Kidney (tissue), 14 donors: ENCODE measurements around the gene MREG. TPM values are rescaled to one million over a fixed set of nuclear protein-coding genes. Genes with fewer than 3 reads are reported as not detected.

Experiments used
- DNase-seq, 5 donors: peaks; one replicate each; pipeline ENCODE4 v3.0.0-alpha.2; 2013 to 2020
- FAIRE-seq: peaks from 2 replicates; lab custom pipeline; 2012; peaks lifted over from hg19 to GRCh38; lab: Jason Lieb, UNC
- H3K27ac ChIP-seq, 2 donors: one replicate each; pipeline ENCODE4 v1.7.0; 2013; ENCODE audit warnings: low read depth in 2 of 2, low read length in 2 of 2, inconsistent platforms in 1 of 2
- H3K27me3 ChIP-seq: one replicate; pipeline ENCODE4 v1.7.1; 2013; ENCODE audit warnings: low read length, inconsistent platforms; ENCODE audit not compliant: control insufficient read depth, insufficient read depth
- H3K36me3 ChIP-seq, 3 donors: one replicate each; pipeline versions ENCODE4 v1.7.0 to v1.7.1; 2013; ENCODE audit warnings: low read length in 3 of 3, control low read depth in 1 of 3, inconsistent platforms in 1 of 3; ENCODE audit not compliant: insufficient read depth in 3 of 3, control insufficient read depth in 2 of 3
- H3K4me1 ChIP-seq, 3 donors: one replicate each; pipeline versions ENCODE4 v1.7.0 to v1.7.1; 2013; ENCODE audit warnings: low read length in 3 of 3, inconsistent platforms in 1 of 3, low read depth in 1 of 3; ENCODE audit not compliant: control insufficient read depth in 2 of 3, insufficient read depth in 2 of 3
- H3K4me3 ChIP-seq, 3 donors: one replicate each; pipeline versions ENCODE4 v1.7.0 to v1.8.1; 2013; ENCODE audit warnings: low read length in 3 of 3, control low read depth in 1 of 3, inconsistent platforms in 1 of 3
- H3K9ac ChIP-seq, 3 donors: one replicate each; pipeline versions ENCODE4 v1.7.0 to v1.7.1; 2013; ENCODE audit warnings: low read length in 3 of 3, control low read depth in 1 of 3, inconsistent platforms in 1 of 3
- H3K9me3 ChIP-seq, 3 donors: one replicate each; pipeline versions ENCODE4 v1.7.0 to v1.7.1; 2013; ENCODE audit warnings: low read length in 3 of 3, control low read depth in 1 of 3, inconsistent platforms in 1 of 3; ENCODE audit not compliant: control insufficient read depth in 2 of 3, insufficient read depth in 1 of 3
- intact Hi-C: fragments of 100-400 bp; cut with DNase I; formaldehyde crosslinking; loops from one replicate; pipeline ENCODE4 v1.11.1; 2022
- polyA plus RNA-seq: library from polyadenylated mRNA; stranded (reverse); fragments of 350-450 nt; fragmentation: Illumina TruSeq; extraction: RNeasy Lipid Tissue Mini Kit (QIAGEN cat#74804); gene quantifications from one replicate; pipeline ENCODE4 v1.2.3, GENCODE V29; 2014; ENCODE audit warnings: low read depth, low replicate concordance; ENCODE audit not compliant: insufficient read depth
- total RNA-seq: library from RNA; stranded (reverse); fragmentation: NEBNext Ultra II Directional; extraction: Animal tissue kit (Norgen Biotek cat#: 25700); gene quantifications from one replicate; pipeline ENCODE4 v1.2.1, GENCODE V29; 2021
- TF ChIP-seq, protein P1 (sequence below): IDR thresholded peaks from 3 replicates; pipeline ENCODE4 v1.5.1; 2012; ENCODE audit warnings: mild to moderate bottlenecking, moderate library complexity, borderline replicate concordance; ENCODE audit not compliant: insufficient read depth; ENCODE audit errors: extremely low read depth
- donor health status: control.
- donor health status: control.
- donor health status: control.
- donor health status: control.
- donor health status: control.
- donor health status: DM: yes; HTN: yes; CAD: no.
- donor health status: Normal renal cell carcinoma (clear cell type).

The MREG gene
- total and polyA plus RNA-seq, 2 donors from 2014 or later = 3.6 to 16.7 TPM

DNA sequence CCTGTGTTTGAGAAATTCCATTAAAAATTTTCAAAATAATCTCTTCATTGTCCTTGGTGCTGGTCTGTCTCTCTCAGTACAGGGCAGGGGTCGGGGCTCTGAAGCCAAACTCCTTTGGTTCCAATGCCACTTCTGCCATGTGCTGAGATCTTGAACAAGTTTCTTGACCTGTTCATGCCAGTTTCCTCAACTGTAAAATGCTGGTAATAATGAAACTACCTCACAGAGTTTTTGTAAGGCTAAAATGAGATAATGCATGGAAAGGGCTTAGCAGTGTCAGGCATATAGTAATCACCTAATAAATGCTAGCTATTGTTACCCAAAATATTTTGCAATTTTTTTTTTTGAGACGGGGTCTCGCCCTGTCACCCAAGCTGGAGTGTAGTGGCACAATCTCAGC lies 16.9 kb upstream of the MREG start:
- intact Hi-C loops = no loop called here
- Histone ChIP-seq H3K9ac (no peak overlapping the region), H3K27ac (no peak overlapping the region), H3K9me3 (no peaks in the 10 kb centered on the region), H3K4me3 (no peak overlapping the region), H3K27me3 (no peaks in the 10 kb centered on the region), H3K4me1 (no peaks in the 10 kb centered on the region), H3K36me3 (peaks cover 0 to 11% (median 8%) of the 10 kb centered on the region in 3 donors)
- DNase-seq (no peak), FAIRE-seq (no peak)
- TF ChIP-seq, protein P1, sequence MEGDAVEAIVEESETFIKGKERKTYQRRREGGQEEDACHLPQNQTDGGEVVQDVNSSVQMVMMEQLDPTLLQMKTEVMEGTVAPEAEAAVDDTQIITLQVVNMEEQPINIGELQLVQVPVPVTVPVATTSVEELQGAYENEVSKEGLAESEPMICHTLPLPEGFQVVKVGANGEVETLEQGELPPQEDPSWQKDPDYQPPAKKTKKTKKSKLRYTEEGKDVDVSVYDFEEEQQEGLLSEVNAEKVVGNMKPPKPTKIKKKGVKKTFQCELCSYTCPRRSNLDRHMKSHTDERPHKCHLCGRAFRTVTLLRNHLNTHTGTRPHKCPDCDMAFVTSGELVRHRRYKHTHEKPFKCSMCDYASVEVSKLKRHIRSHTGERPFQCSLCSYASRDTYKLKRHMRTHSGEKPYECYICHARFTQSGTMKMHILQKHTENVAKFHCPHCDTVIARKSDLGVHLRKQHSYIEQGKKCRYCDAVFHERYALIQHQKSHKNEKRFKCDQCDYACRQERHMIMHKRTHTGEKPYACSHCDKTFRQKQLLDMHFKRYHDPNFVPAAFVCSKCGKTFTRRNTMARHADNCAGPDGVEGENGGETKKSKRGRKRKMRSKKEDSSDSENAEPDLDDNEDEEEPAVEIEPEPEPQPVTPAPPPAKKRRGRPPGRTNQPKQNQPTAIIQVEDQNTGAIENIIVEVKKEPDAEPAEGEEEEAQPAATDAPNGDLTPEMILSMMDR = no peak

DNA sequence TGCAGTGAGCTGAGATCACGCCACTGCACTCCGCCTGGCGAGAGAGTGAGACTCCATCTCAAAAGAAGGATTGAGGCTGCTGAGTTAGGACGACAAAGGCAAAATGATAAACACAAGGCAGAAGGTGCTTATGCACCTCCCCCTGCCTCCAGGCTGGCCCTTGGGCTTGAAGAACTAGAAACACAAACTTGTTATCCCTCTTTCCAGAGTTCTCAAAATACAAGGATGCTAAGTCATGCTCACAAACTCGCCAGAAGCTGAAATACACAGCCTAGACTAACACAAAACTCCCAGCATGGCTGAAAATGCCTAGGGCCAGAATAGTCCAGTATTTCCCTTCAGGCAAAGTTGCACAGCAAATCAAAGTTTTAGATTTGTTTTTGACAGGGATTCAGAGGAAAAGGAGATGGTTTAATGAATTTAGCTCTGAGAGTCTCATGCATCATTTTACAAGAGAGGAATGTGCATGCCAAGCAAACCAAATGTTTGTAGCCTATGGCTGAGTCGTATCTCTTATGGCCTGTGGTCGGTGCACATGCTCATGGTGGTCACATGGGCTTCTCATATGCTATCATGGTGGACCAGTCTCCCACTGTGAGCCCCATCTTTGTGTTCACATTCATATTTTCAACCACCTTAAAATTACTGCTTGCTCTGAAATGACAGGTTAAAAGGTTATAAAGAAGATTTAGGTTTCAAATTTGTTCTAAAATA lies 16.2 kb upstream of the MREG start:
- Histone ChIP-seq H3K27me3 (no peaks in the 10 kb centered on the region), H3K27ac (no peak overlapping the region), H3K36me3 (peaks cover 0 to 11% (median 8%) of the 10 kb centered on the region in 3 donors), H3K4me3 (no peak overlapping the region), H3K9ac (no peak overlapping the region), H3K9me3 (no peaks in the 10 kb centered on the region), H3K4me1 (no peaks in the 10 kb centered on the region)
- no peak for FAIRE-seq
- no peak for DNase-seq
- intact Hi-C loops = no loop called here
- TF ChIP-seq, protein P1 = no peak

DNA sequence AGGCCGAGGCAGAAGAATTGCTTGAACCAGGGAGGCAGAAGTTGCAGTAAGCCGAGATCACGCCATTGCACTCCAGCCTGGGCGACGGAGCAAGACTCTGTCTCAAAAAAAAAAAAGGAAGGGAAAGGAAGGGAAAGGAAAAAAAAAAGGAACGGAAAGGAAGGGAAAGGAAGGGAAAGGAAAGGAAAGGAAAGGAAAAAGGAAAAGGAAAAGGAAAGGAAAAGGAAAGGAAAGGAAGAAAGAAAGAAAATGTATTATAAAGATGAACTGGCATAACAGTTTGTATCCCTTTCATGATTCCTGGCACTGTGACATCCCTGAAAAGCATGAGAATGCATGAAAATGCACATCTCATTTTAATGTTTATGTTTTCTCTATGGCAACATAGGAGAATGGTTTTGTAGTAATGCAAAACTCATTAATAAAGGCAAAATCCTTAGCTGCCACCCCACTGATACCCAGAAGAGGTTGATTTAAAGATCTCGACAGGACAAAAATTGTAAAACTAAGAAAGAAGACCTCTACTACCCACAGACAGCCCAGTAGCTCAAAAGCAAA lies 11.5 kb upstream of the MREG start:
- H3K4me3 ChIP-seq = no peak overlapping the region
- DNase-seq (no peak), FAIRE-seq (no peak)
- TF ChIP-seq, protein P1 = no peak
- no peaks in the 10 kb centered on the region for H3K4me1 ChIP-seq
- no peaks in the 10 kb centered on the region for H3K9me3 ChIP-seq
- no peak overlapping the region for H3K27ac ChIP-seq
- peaks cover 0 to 6% (median 4%) of the 10 kb centered on the region in 3 donors for H3K36me3 ChIP-seq
- no peaks in the 10 kb centered on the region for H3K27me3 ChIP-seq
- intact Hi-C loops = no loop called here
- H3K9ac ChIP-seq = no peak overlapping the region
